ENCODE measurements around the gene CALR3. TPM values are rescaled to one million over a fixed set of nuclear protein-coding genes. Genes with fewer than 3 reads are reported as not detected.
"Not testable (repeated sequence)": the region's sequence is repeated elsewhere in the genome, so short reads cannot be mapped to it uniquely, and the experiment has no call there.

The CALR3 gene
- total RNA-seq, 4 donors from 2014 or later: not detected

- Histone ChIP-seq H3K4me1 (no peaks in the 10 kb centered on the region), H3K27ac (no peak overlapping the region), H3K4me3 (no peak overlapping the region), H3K9me3 (no peaks in the 10 kb centered on the region), H3K27me3 (no peaks in the 10 kb centered on the region), H3K36me3 (no peaks in the 10 kb centered on the region)
- TF ChIP-seq CTCF (IDR thresholded peaks at IDR 0.05) (no peak), POLR2A (IDR thresholded peaks at IDR 0.05) (no peak)
- intact Hi-C loops (cut with DNase I; ENCODE audit: low total_unique reads): no loop called here
- no peak for DNase-seq
Measured at GRCh38 chr19:16472992-16473391, 23.0 kb downstream of the CALR3 start.

DNA sequence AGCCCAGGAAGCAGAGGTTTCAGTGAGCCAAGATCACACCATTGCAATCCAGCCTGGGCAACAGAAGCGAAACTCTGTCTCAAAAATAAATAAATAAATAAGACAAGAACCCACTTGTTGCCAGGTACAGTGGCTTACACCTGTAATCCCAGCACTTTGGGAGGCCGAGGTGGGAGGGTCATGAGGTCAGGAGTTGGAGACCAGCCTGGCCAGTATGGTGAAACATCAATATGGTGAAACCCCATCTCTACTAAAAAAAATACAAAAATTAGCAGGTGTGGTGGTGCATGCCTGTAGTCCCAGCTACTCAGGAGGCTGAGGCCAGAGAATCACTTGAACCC is 23.4 kb downstream of the CALR3 start:
- intact Hi-C loops (cut with DNase I; ENCODE audit: low total_unique reads); DNase-seq: not testable (repeated sequence)

GRCh38 chr19:16470911-16471811 is 24.8 kb downstream of the CALR3 start:
- H3K4me1 ChIP-seq: no peaks in the 10 kb centered on the region
- no peak for DNase-seq

More for the DNA sequence above, 23.4 kb downstream of the CALR3 start:
- Histone ChIP-seq H3K27ac (peak overlapping the region; percentile 86 to 89), H3K4me3 (peak overlapping the region; percentile 59 to 99)
- H3K27me3 ChIP-seq, H3K9me3 ChIP-seq, H3K36me3 ChIP-seq, H3K4me1 ChIP-seq: not testable (repeated sequence)

GRCh38 chr19:16470541-16470910 is 25.4 kb downstream of the CALR3 start:
- no peak for DNase-seq
- no peak for TF ChIP-seq CTCF (IDR thresholded peaks at IDR 0.05)
- no peak for TF ChIP-seq POLR2A (IDR thresholded peaks at IDR 0.05)
- H3K4me1 ChIP-seq: no peaks in the 10 kb centered on the region
- peak overlapping the region in 1 of 2 donors; percentile 86 for H3K27ac ChIP-seq
- intact Hi-C loops (cut with DNase I; ENCODE audit: low total_unique reads): no loop called here
- peak overlapping the region in 1 of 2 donors; percentile 99 for H3K4me3 ChIP-seq
- no peaks in the 10 kb centered on the region for H3K9me3 ChIP-seq
- no peaks in the 10 kb centered on the region for H3K36me3 ChIP-seq
- no peaks in the 10 kb centered on the region for H3K27me3 ChIP-seq

More at GRCh38 chr19:16470911-16471811, 24.8 kb downstream of the CALR3 start:
- peak overlapping the region; percentile 59 to 99 for H3K4me3 ChIP-seq
- intact Hi-C loops (cut with DNase I; ENCODE audit: low total_unique reads): no loop called here
- H3K9me3 ChIP-seq: no peaks in the 10 kb centered on the region
- H3K36me3 ChIP-seq: no peaks in the 10 kb centered on the region
- peak overlapping the region; percentile 74 to 86 for H3K27ac ChIP-seq
- no peak for TF ChIP-seq POLR2A (IDR thresholded peaks at IDR 0.05)
- TF ChIP-seq CTCF (IDR thresholded peaks at IDR 0.05): no peak
- H3K27me3 ChIP-seq: no peaks in the 10 kb centered on the region

GRCh38 chr19:16467581-16467980 is 28.4 kb downstream of the CALR3 start:
- intact Hi-C loops (cut with DNase I; ENCODE audit: low total_unique reads): no loop called here
- no peak overlapping the region for H3K4me3 ChIP-seq
- no peaks in the 10 kb centered on the region for H3K27me3 ChIP-seq
- H3K36me3 ChIP-seq: no peaks in the 10 kb centered on the region
- H3K27ac ChIP-seq: no peak overlapping the region
- H3K9me3 ChIP-seq: no peaks in the 10 kb centered on the region
- no peak for DNase-seq
- no peak for TF ChIP-seq CTCF (IDR thresholded peaks at IDR 0.05)
- no peak for TF ChIP-seq POLR2A (IDR thresholded peaks at IDR 0.05)
- H3K4me1 ChIP-seq: peaks cover 0 to 4% of the 10 kb centered on the region in 2 donors

GRCh38 chr19:16466802-16467427 is 29.1 kb downstream of the CALR3 start:
- H3K27ac ChIP-seq; H3K4me1 ChIP-seq; H3K36me3 ChIP-seq; H3K4me3 ChIP-seq; H3K27me3 ChIP-seq; H3K9me3 ChIP-seq; intact Hi-C loops (cut with DNase I; ENCODE audit: low total_unique reads); DNase-seq: not testable (repeated sequence)
